TTC549 (cell line): ENCODE results near the gene PTPRO.

Source experiments
- FAIRE-seq: peaks from 2 replicates; lab custom pipeline; 2012; peaks lifted over from hg19 to GRCh38; lab: Jason Lieb, UNC

Gene PTPRO

GRCh38 chr12:15527201-15528080, 205.1 kb downstream of the PTPRO start:
- FAIRE-seq, result no peak

GRCh38 chr12:15528666-15529065, 206.4 kb downstream of the PTPRO start:
- FAIRE-seq, result no peak

- FAIRE-seq, result no peak
Observed at GRCh38 chr12:15530361-15530760, 208.1 kb downstream of the PTPRO start.

GRCh38 chr12:15532364-15532977, 210.2 kb downstream of the PTPRO start:
- no peak for FAIRE-seq

- no peak for FAIRE-seq
Observed at GRCh38 chr12:15534322-15534721, 212.0 kb downstream of the PTPRO start.

- no peak for FAIRE-seq
Observed at GRCh38 chr12:15534874-15535273, 212.6 kb downstream of the PTPRO start.

GRCh38 chr12:15535352-15535781, 213.1 kb downstream of the PTPRO start:
- no peak for FAIRE-seq

GRCh38 chr12:15536446-15536845, 214.1 kb downstream of the PTPRO start:
- no peak for FAIRE-seq

GRCh38 chr12:15538881-15539280, 216.6 kb downstream of the PTPRO start:
- no peak for FAIRE-seq

GRCh38 chr12:15540005-15540404, 217.7 kb downstream of the PTPRO start:
- FAIRE-seq, result no peak

GRCh38 chr12:15540469-15540872, 218.2 kb downstream of the PTPRO start:
- no peak for FAIRE-seq

- FAIRE-seq, result no peak
Observed at GRCh38 chr12:15541996-15542631, 219.8 kb downstream of the PTPRO start.

- FAIRE-seq, result no peak
Observed at GRCh38 chr12:15543347-15543746, 221.0 kb downstream of the PTPRO start.

GRCh38 chr12:15544589-15544988, 222.3 kb downstream of the PTPRO start:
- FAIRE-seq, result no peak

GRCh38 chr12:15545334-15545733, 223.0 kb downstream of the PTPRO start:
- FAIRE-seq, result no peak

GRCh38 chr12:15546102-15546701, 223.9 kb downstream of the PTPRO start:
- no peak for FAIRE-seq

- no peak for FAIRE-seq
Observed at GRCh38 chr12:15547063-15547462, 224.8 kb downstream of the PTPRO start.

GRCh38 chr12:15547691-15548090, 225.4 kb downstream of the PTPRO start:
- FAIRE-seq, result no peak

- FAIRE-seq, result no peak
Observed at GRCh38 chr12:15550793-15551192, 228.5 kb downstream of the PTPRO start.

- no peak for FAIRE-seq
Observed at GRCh38 chr12:15555446-15555845, 233.1 kb downstream of the PTPRO start.

GRCh38 chr12:15556411-15557102, 234.2 kb downstream of the PTPRO start:
- no peak for FAIRE-seq

- FAIRE-seq, result no peak
Observed at GRCh38 chr12:15558915-15559528, 236.7 kb downstream of the PTPRO start.
